HCT116 (cell line): ENCODE results near the gene RUNX2. TPM values are rescaled to one million over a fixed set of nuclear protein-coding genes. Genes with fewer than 3 reads are reported as not detected.

ENCODE experiments used
- ATAC-seq: fragments of 200-7000 bp; cut with Tn5 transposase; 2 replicates; pipeline ENCODE4 v1.9.1; 2020; ENCODE audit warnings: mild to moderate bottlenecking, moderate library complexity
- BruUV-seq: library from RNA; stranded (reverse); fragments of 400-500 nt; replicated peaks from 2 replicates; lab custom pipeline; 2021; lab: Mats Ljungman, UMichigan
- CTCF ChIA-PET: fragments of 300-600 bp; sonication (Branson Sonifier 250); formaldehyde crosslinking; loops from one replicate; lab custom pipeline; 2021; ENCODE audit warnings: antibody characterized with exemption; lab: Charles Lee
- POLR2A ChIA-PET: fragments of 300-600, 350-600 bp; sonication (Branson Sonifier 250); formaldehyde crosslinking; loops from one replicate; lab custom pipeline; 2021; ENCODE audit warnings: antibody characterized with exemption; lab: Charles Lee
- RAD21 ChIA-PET, 2 experiments: fragments of 300-600 bp; sonication (Branson Sonifier 250); formaldehyde crosslinking; loops; one replicate each; lab custom pipeline; 2023; ENCODE audit warnings: low total read pairs in 2 of 2; ENCODE audit not compliant: uncharacterized antibody in 2 of 2, unreplicated experiment in 2 of 2, low non-redundant PET in 1 of 2; lab: Charles Lee
- DNase-seq: peaks from one replicate; pipeline ENCODE4 v3.0.0-alpha.2; 2010; ENCODE audit warnings: low read depth, low spot score
- H2AFZ ChIP-seq: fragments of 200-600 bp; shearing (Covaris generic), sonication (generic); 2 replicates; pipeline ENCODE4 v1.6.1; 2017; ENCODE audit warnings: low read depth, mixed run types, mixed read lengths, antibody characterized with exemption, low read length; ENCODE audit not compliant: poor library complexity, severe bottlenecking
- H3K27ac ChIP-seq: 2 replicates; pipeline ENCODE4 v1.5.1; 2012; ENCODE audit warnings: low read depth, low read length
- H3K27me3 ChIP-seq: fragments of 200-600 bp; sonication (generic); 2 replicates; pipeline ENCODE4 v1.6.1; 2016; ENCODE audit warnings: mixed run types, low read length, mixed read lengths; ENCODE audit not compliant: insufficient read depth
- H3K36me3 ChIP-seq, 2 experiments: fragments of 200-500 bp in 1 of 2; fragments of 200-600 bp in 1 of 2; sonication (Bioruptor generic) in 1 of 2; sonication (generic) in 1 of 2; 2 replicates each; pipeline versions ENCODE4 v1.5.1 to v1.6.1; 2014 to 2016; ENCODE audit warnings: low read length in 2 of 2, inconsistent platforms in 1 of 2, mixed read lengths in 1 of 2, mixed run types in 1 of 2; ENCODE audit not compliant: insufficient read depth in 2 of 2, control insufficient read depth in 1 of 2
- H3K4me1 ChIP-seq, 2 experiments: fragments of 200-600 bp in 1 of 2; sonication (generic) in 1 of 2; 2 replicates each; pipeline versions ENCODE4 v1.5.1 to v1.6.1; 2012 to 2017; ENCODE audit warnings: low read length in 2 of 2, inconsistent platforms in 1 of 2, mild to moderate bottlenecking in 1 of 2, mixed read lengths in 1 of 2, mixed run types in 1 of 2, moderate library complexity in 1 of 2; ENCODE audit not compliant: insufficient read depth in 2 of 2, control insufficient read depth in 1 of 2
- H3K4me2 ChIP-seq: fragments of 200-600 bp; sonication (generic); 2 replicates; pipeline ENCODE4 v1.6.1; 2017; ENCODE audit warnings: mixed run types, low read length, mixed read lengths
- H3K4me3 ChIP-seq, 2 experiments: fragments of 200-600 bp in 1 of 2; sonication (generic) in 1 of 2; replicated peaks in 1 of 2; 2 replicates each; pipeline ENCODE4 v1.5.1; 2011 to 2016; ENCODE audit warnings: low read length in 2 of 2, control low read depth in 1 of 2, low read depth in 1 of 2, mild to moderate bottlenecking in 1 of 2, mixed read lengths in 1 of 2, mixed run types in 1 of 2
- H3K79me2 ChIP-seq: fragments of 200-600 bp; sonication (generic); 2 replicates; pipeline ENCODE4 v1.6.1; 2017; ENCODE audit warnings: mild to moderate bottlenecking, mixed run types, low read length, moderate library complexity, mixed read lengths; ENCODE audit not compliant: insufficient read depth
- H3K9ac ChIP-seq: fragments of 200-600 bp; sonication (generic); 2 replicates; pipeline ENCODE4 v1.6.1; 2016; ENCODE audit warnings: low read length, mixed read lengths
- H3K9me2 ChIP-seq: fragments of 200-600 bp; sonication (generic), shearing (Covaris generic); 2 replicates; pipeline ENCODE4 v1.6.1; 2017; ENCODE audit warnings: mixed run types, mild to moderate bottlenecking, moderate library complexity; ENCODE audit not compliant: insufficient read depth
- H3K9me3 ChIP-seq, 2 experiments: fragments of 200-500 bp in 1 of 2; fragments of 200-600 bp in 1 of 2; sonication (Bioruptor generic) in 1 of 2; sonication (generic) in 1 of 2; 2 replicates each; pipeline ENCODE4 v1.6.1; 2014 to 2017; ENCODE audit warnings: low read length in 2 of 2, mixed read lengths in 2 of 2, inconsistent platforms in 1 of 2, low read depth in 1 of 2, mild to moderate bottlenecking in 1 of 2, mixed run types in 1 of 2, moderate library complexity in 1 of 2; ENCODE audit not compliant: control insufficient read depth in 1 of 2, insufficient read depth in 1 of 2
- H4K20me1 ChIP-seq: fragments of 200-600 bp; sonication (generic), shearing (Covaris generic); 2 replicates; pipeline ENCODE4 v1.6.1; 2017; ENCODE audit warnings: mixed run types, mild to moderate bottlenecking, moderate library complexity; ENCODE audit not compliant: insufficient read depth
- ATF3 ChIP-seq: IDR thresholded peaks from 2 replicates; pipeline ENCODE4 v1.6.1; 2012
- CBX3 ChIP-seq: IDR thresholded peaks from 2 replicates; pipeline ENCODE4 v1.6.1; 2012; ENCODE audit warnings: low read depth
- EGR1 ChIP-seq: IDR thresholded peaks from 2 replicates; pipeline ENCODE4 v1.6.1; 2012; ENCODE audit warnings: low read depth
- EZH2 ChIP-seq: fragments of 200-600 bp; sonication (generic); IDR thresholded peaks from 2 replicates; pipeline ENCODE4 v1.6.1; 2017; ENCODE audit warnings: antibody characterized with exemption, mixed run types
- EZH2phosphoT487 ChIP-seq: fragments of 200-600 bp; IDR thresholded peaks from 2 replicates; pipeline ENCODE4 v1.6.1; 2018; ENCODE audit warnings: antibody characterized with exemption, borderline replicate concordance
- JUND ChIP-seq: IDR thresholded peaks from 2 replicates; pipeline ENCODE4 v1.6.1; 2012
- MAX ChIP-seq: IDR thresholded peaks from 2 replicates; pipeline ENCODE4 v1.6.1; 2012
- RAD21 ChIP-seq: IDR thresholded peaks from 2 replicates; pipeline ENCODE4 v1.6.1; 2012; ENCODE audit warnings: low read depth, mild to moderate bottlenecking
- SIN3A ChIP-seq: IDR thresholded peaks from 2 replicates; pipeline ENCODE4 v1.6.1; 2012; ENCODE audit warnings: low read depth
- SP1 ChIP-seq: IDR thresholded peaks from 2 replicates; pipeline ENCODE4 v1.6.1; 2012; ENCODE audit warnings: low read depth
- SRF ChIP-seq: IDR thresholded peaks from 2 replicates; pipeline ENCODE4 v1.6.1; 2012; ENCODE audit warnings: low read depth
- TCF7L2 ChIP-seq: IDR thresholded peaks from 2 replicates; pipeline ENCODE4 v1.7.0; 2011; ENCODE audit warnings: borderline replicate concordance, inconsistent platforms; ENCODE audit not compliant: insufficient read depth, insufficient read length; ENCODE audit errors: extremely low read depth
- YY1 ChIP-seq: IDR thresholded peaks from 2 replicates; pipeline ENCODE4 v1.6.1; 2011; ENCODE audit warnings: low read length, low read depth, moderate library complexity, mild to moderate bottlenecking; ENCODE audit not compliant: insufficient replicate concordance; ENCODE audit errors: extremely low read depth
- ZFX ChIP-seq: fragments of 450-650 bp; IDR thresholded peaks from 2 replicates; pipeline ENCODE4 v1.6.1; 2017
- intact Hi-C: fragments of 100-400 bp; cut with micrococcal nuclease; formaldehyde crosslinking; loops from 2 replicates; pipeline ENCODE4 v1.10.0; 2022
- total RNA-seq: library from RNA; stranded (reverse); gene quantifications from one replicate; pipeline ENCODE4 v1.2.1, GENCODE V29; 2021; ENCODE audit not compliant: unreplicated experiment
- TF ChIP-seq, protein P1 (sequence below), 3 experiments: fragments of 200-600 bp in 1 of 3; sonication (generic) in 1 of 3; IDR thresholded peaks in 2 of 3; conservative IDR thresholded peaks in 1 of 3; 2 replicates each; pipeline ENCODE4 v1.5.1; 2012 to 2017; ENCODE audit warnings: low read depth in 2 of 3, low read length in 2 of 3, antibody characterized with exemption in 1 of 3, borderline replicate concordance in 1 of 3, control low read depth in 1 of 3, mild to moderate bottlenecking in 1 of 3, mixed read lengths in 1 of 3, mixed run types in 1 of 3, moderate library complexity in 1 of 3; ENCODE audit not compliant: insufficient read depth in 1 of 3

The RUNX2 gene
- total RNA-seq, 1 experiment from 2014 or later: 1.1 TPM

DNA sequence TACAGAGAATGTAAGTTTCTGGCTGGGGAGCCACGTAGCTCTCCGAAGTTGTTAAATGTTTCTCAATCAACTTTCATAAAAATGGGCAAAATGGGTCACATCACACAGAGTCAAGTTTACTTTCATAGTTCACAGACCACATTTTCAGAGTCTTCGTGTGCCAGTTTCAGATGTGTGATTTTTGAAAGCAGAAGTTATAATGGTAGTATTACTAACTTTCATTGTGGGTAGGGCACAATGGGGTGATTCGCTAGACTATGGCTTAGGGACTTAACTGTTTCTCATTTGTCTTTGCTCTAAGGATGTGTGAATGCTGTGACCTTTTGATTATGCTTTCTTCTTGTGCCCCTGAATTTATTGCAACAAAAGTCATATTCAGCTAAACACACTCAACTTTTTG, 158.6 kb downstream of the RUNX2 start:
- BruUV-seq: no TSS peak
- Histone ChIP-seq H3K9me3 (no peaks in the 10 kb centered on the region), H2AFZ (no peak overlapping the region), H3K4me1 (no peaks in the 10 kb centered on the region), H3K36me3 (no peaks in the 10 kb centered on the region), H3K27me3 (no peaks in the 10 kb centered on the region), H3K9me2 (no peaks in the 10 kb centered on the region), H3K9ac (no peak overlapping the region), H3K4me2 (no peak overlapping the region), H3K27ac (no peak overlapping the region), H3K4me3 (no peak overlapping the region), H4K20me1 (no peaks in the 10 kb centered on the region), H3K79me2 (no peaks in the 10 kb centered on the region)
- ATAC-seq (no peak), DNase-seq (no peak)
- POLR2A ChIA-PET: no interaction called here
- CTCF ChIA-PET: interaction anchor here (0.8 kb wide), 1 partner anchor 14 kb away, joined by 3 read pairs; no protein-coding TSS in a partner anchor
- no peak for TF ChIP-seq SRF
- TF ChIP-seq EZH2: no peak
- TF ChIP-seq EGR1: no peak
- no peak for TF ChIP-seq CBX3
- no peak for TF ChIP-seq SIN3A
- TF ChIP-seq TCF7L2: no peak
- TF ChIP-seq ZFX: no peak
- TF ChIP-seq RAD21: no peak
- TF ChIP-seq JUND: no peak
- no peak for TF ChIP-seq EZH2phosphoT487
- TF ChIP-seq YY1: no peak
- TF ChIP-seq ATF3: no peak
- TF ChIP-seq SP1: no peak
- TF ChIP-seq MAX: no peak
- TF ChIP-seq, protein P1, sequence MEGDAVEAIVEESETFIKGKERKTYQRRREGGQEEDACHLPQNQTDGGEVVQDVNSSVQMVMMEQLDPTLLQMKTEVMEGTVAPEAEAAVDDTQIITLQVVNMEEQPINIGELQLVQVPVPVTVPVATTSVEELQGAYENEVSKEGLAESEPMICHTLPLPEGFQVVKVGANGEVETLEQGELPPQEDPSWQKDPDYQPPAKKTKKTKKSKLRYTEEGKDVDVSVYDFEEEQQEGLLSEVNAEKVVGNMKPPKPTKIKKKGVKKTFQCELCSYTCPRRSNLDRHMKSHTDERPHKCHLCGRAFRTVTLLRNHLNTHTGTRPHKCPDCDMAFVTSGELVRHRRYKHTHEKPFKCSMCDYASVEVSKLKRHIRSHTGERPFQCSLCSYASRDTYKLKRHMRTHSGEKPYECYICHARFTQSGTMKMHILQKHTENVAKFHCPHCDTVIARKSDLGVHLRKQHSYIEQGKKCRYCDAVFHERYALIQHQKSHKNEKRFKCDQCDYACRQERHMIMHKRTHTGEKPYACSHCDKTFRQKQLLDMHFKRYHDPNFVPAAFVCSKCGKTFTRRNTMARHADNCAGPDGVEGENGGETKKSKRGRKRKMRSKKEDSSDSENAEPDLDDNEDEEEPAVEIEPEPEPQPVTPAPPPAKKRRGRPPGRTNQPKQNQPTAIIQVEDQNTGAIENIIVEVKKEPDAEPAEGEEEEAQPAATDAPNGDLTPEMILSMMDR (IDR thresholded peaks at IDR 0.05 in 2 of 3, conservative IDR thresholded peaks at IDR 0.05 in 1 of 3; ENCODE audit: borderline replicate concordance in 1 of 3, insufficient read depth in 1 of 3, low read depth in 2 of 3, low read length in 2 of 3): no peak
- intact Hi-C loops: no loop called here
- RAD21 ChIA-PET: no interaction called here
